Sigmoid colon (tissue), 7 donors: ENCODE results near the gene RBM18. TPM values are rescaled to one million over a fixed set of nuclear protein-coding genes. Genes with fewer than 3 reads are reported as not detected.

Experiments
- DNase-seq: peaks from one replicate; pipeline ENCODE4 v3.0.0-alpha.2; 2019
- H3K27ac ChIP-seq, 4 donors: fragments of 200-600 bp; sonication (generic); one replicate each; pipeline ENCODE4 v1.5.1; 2016 to 2019; ENCODE audit warnings: mild to moderate bottlenecking in 1 of 4
- H3K27me3 ChIP-seq, 3 donors: fragments of 200-600 bp; sonication (generic); one replicate each; pipeline ENCODE4 v1.5.1; 2019; ENCODE audit warnings: mild to moderate bottlenecking in 1 of 3
- H3K36me3 ChIP-seq, 4 donors: fragments of 200-600 bp; sonication (generic); one replicate each; pipeline ENCODE4 v1.5.1; 2016 to 2019
- H3K4me1 ChIP-seq, 4 donors: fragments of 200-600 bp; sonication (generic); one replicate each; pipeline ENCODE4 v1.5.1; 2017 to 2019
- H3K4me3 ChIP-seq, 4 donors: fragments of 200-600 bp; sonication (generic); one replicate each; pipeline ENCODE4 v1.5.1; 2017 to 2019; ENCODE audit warnings: mild to moderate bottlenecking in 2 of 4, moderate library complexity in 1 of 4
- H3K9me3 ChIP-seq, 4 donors: fragments of 200-600 bp in 3 of 4; sonication (generic) in 3 of 4; one replicate each; pipeline versions ENCODE4 v1.5.1 to v1.6.1; 2013 to 2019
- CTCF ChIP-seq, 4 experiments: fragments of 450-650 bp in 3 of 4; fragments of 200-600 bp in 1 of 4; IDR thresholded peaks; one replicate each; pipeline ENCODE4 v1.5.1; 2016 to 2019; ENCODE audit warnings: antibody characterized with exemption in 4 of 4, mild to moderate bottlenecking in 3 of 4, moderate library complexity in 2 of 4
- EP300 ChIP-seq, 4 donors: sonication (generic); formaldehyde crosslinking; IDR thresholded peaks; one replicate each; pipeline ENCODE4 v1.6.1; 2017; ENCODE audit warnings: antibody characterized with exemption in 4 of 4
- POLR2A ChIP-seq, 2 donors: fragments of 450-650 bp; IDR thresholded peaks; one replicate each; pipeline ENCODE4 v1.6.1; 2016; ENCODE audit warnings: antibody characterized with exemption in 2 of 2, mild to moderate bottlenecking in 2 of 2, moderate library complexity in 2 of 2
- POLR2AphosphoS5 ChIP-seq, 4 donors: sonication (generic); formaldehyde crosslinking; IDR thresholded peaks; one replicate each; pipeline ENCODE4 v1.6.1; 2017; ENCODE audit warnings: antibody characterized with exemption in 4 of 4
- whole genome bisulfite sequencing, 2 donors: extraction: QIAGEN DNeasy Blood & Tissue Kit; methylation state at CpG; one replicate each; pipeline ENCODE4 v1.1.7; 2013; 5-methylcytosine and 5-hydroxymethylcytosine counted together
- intact Hi-C: fragments of 100-400 bp; cut with DNase I; formaldehyde crosslinking; loops from one replicate; pipeline ENCODE4 v1.15.1; 2023
- polyA plus RNA-seq, 3 donors: library from polyadenylated mRNA; stranded (reverse); fragments of 200-250 nt; gene quantifications; one replicate each; pipeline ENCODE4 v1.2.3, GENCODE V29; 2013
- total RNA-seq, 4 donors: library from RNA; depleted of rRNA; stranded (reverse); fragments of >200 nt; gene quantifications; one replicate each; pipeline ENCODE4 v1.1.0, GENCODE V29; 2016
- donor health status: healthy with polysubstance abuse.
- donor health status: Bipolar disorder and iron deficiency.
- donor health status: healthy.

The RBM18 gene
- total and polyA plus RNA-seq, 7 donors = 8.2 to 16.8 (median 11.9) TPM

GRCh38 chr9:122204491-122204890 lies 60.1 kb downstream of the RBM18 start:
- TF ChIP-seq POLR2AphosphoS5 (IDR thresholded peaks at IDR 0.05) = no peak
- TF ChIP-seq EP300 (IDR thresholded peaks at IDR 0.05) = no peak
- TF ChIP-seq CTCF (IDR thresholded peaks at IDR 0.05) = no peak
- TF ChIP-seq POLR2A (IDR thresholded peaks at IDR 0.05) = no peak
- H3K9me3 ChIP-seq = no peaks in the 10 kb centered on the region
- DNase-seq = no peak
- no peaks in the 10 kb centered on the region for H3K27me3 ChIP-seq
- H3K36me3 ChIP-seq = no peaks in the 10 kb centered on the region
- WGBS, 2 donors = 93 to 95% methylated on average over 12 of the region's 12 CpGs
- H3K4me1 ChIP-seq = no peaks in the 10 kb centered on the region
- H3K27ac ChIP-seq = no peak overlapping the region
- intact Hi-C loops = no loop called here
- H3K4me3 ChIP-seq = no peak overlapping the region

GRCh38 chr9:122204055-122204454 lies 60.6 kb downstream of the RBM18 start:
- H3K4me3 ChIP-seq = no peak overlapping the region
- TF ChIP-seq POLR2AphosphoS5 (IDR thresholded peaks at IDR 0.05) (no peak), EP300 (IDR thresholded peaks at IDR 0.05) (no peak), POLR2A (IDR thresholded peaks at IDR 0.05) (no peak), CTCF (IDR thresholded peaks at IDR 0.05) (no peak)
- H3K9me3 ChIP-seq = no peaks in the 10 kb centered on the region
- intact Hi-C loops = no loop called here
- no peak overlapping the region for H3K27ac ChIP-seq
- 92 to 94% methylated on average over 5 of the region's 5 CpGs for WGBS, 2 donors
- H3K4me1 ChIP-seq = no peaks in the 10 kb centered on the region
- peaks cover 0 to 4% (median 0%) of the 10 kb centered on the region in 4 donors for H3K36me3 ChIP-seq
- no peak for DNase-seq
- no peaks in the 10 kb centered on the region for H3K27me3 ChIP-seq

- no peaks in the 10 kb centered on the region for H3K27me3 ChIP-seq
- no peak overlapping the region for H3K4me3 ChIP-seq
- DNase-seq = no peak
- intact Hi-C loops = no loop called here
- H3K27ac ChIP-seq = no peak overlapping the region
- no peaks in the 10 kb centered on the region for H3K4me1 ChIP-seq
- no peaks in the 10 kb centered on the region for H3K9me3 ChIP-seq
- WGBS, 2 donors = 19 to 65% methylated on average over 3 of the region's 3 CpGs
- TF ChIP-seq POLR2A (IDR thresholded peaks at IDR 0.05) = no peak
- no peak for TF ChIP-seq CTCF (IDR thresholded peaks at IDR 0.05)
- TF ChIP-seq EP300 (IDR thresholded peaks at IDR 0.05) = no peak
- no peak for TF ChIP-seq POLR2AphosphoS5 (IDR thresholded peaks at IDR 0.05)
- H3K36me3 ChIP-seq = peaks cover 0 to 9% (median 0%) of the 10 kb centered on the region in 4 donors
Measured at GRCh38 chr9:122202111-122202510, 62.5 kb downstream of the RBM18 start.

GRCh38 chr9:122201641-122202040 lies 63.0 kb downstream of the RBM18 start:
- 89 to 95% methylated on average over 1 of the region's 1 CpG for WGBS, 2 donors
- intact Hi-C loops = no loop called here
- TF ChIP-seq EP300 (IDR thresholded peaks at IDR 0.05) (no peak), POLR2AphosphoS5 (IDR thresholded peaks at IDR 0.05) (no peak), POLR2A (IDR thresholded peaks at IDR 0.05) (no peak), CTCF (IDR thresholded peaks at IDR 0.05) (no peak)
- no peaks in the 10 kb centered on the region for H3K27me3 ChIP-seq
- no peaks in the 10 kb centered on the region for H3K4me1 ChIP-seq
- no peak overlapping the region for H3K27ac ChIP-seq
- no peak for DNase-seq
- H3K36me3 ChIP-seq = peaks cover 0 to 9% (median 0%) of the 10 kb centered on the region in 4 donors
- no peak overlapping the region for H3K4me3 ChIP-seq
- no peaks in the 10 kb centered on the region for H3K9me3 ChIP-seq

GRCh38 chr9:122200960-122201595 lies 63.6 kb downstream of the RBM18 start:
- WGBS, 2 donors = 92% methylated on average over 7 of the region's 7 CpGs
- H3K36me3 ChIP-seq = peaks cover 0 to 9% (median 0%) of the 10 kb centered on the region in 4 donors
- H3K4me3 ChIP-seq = no peak overlapping the region
- DNase-seq = no peak
- intact Hi-C loops = no loop called here
- no peak overlapping the region for H3K27ac ChIP-seq
- H3K9me3 ChIP-seq = no peaks in the 10 kb centered on the region
- H3K27me3 ChIP-seq = no peaks in the 10 kb centered on the region
- H3K4me1 ChIP-seq = no peaks in the 10 kb centered on the region
- TF ChIP-seq POLR2A (IDR thresholded peaks at IDR 0.05) (no peak), POLR2AphosphoS5 (IDR thresholded peaks at IDR 0.05) (no peak), EP300 (IDR thresholded peaks at IDR 0.05) (no peak), CTCF (IDR thresholded peaks at IDR 0.05) (no peak)
